ENCODE results near the gene MYH14. TPM values are rescaled to one million over a fixed set of nuclear protein-coding genes. Genes with fewer than 3 reads are reported as not detected.

Gene MYH14
- total and polyA plus RNA-seq, 10 of the 15 experiments (the other 5 are each of a cell fraction or from before 2014, with no cell fraction given) = 0.06 to 0.69 (median 0.15) TPM; not detected in 4

- no peak overlapping the region for H3K27ac ChIP-seq (ENCODE audit: control insufficient read depth, insufficient read depth)
- peaks cover 4% of the 10 kb centered on the region; the same call in 1 of the 2 replicates for H3K4me1 ChIP-seq (ENCODE audit: control insufficient read depth, insufficient read depth, low read length)
- no peak overlapping the region for H3K4me3 ChIP-seq
- in situ Hi-C loops (cut with MboI) = no loop called here
- H3K79me2 ChIP-seq (ENCODE audit: control insufficient read depth, insufficient read depth, low read length) = no peaks in the 10 kb centered on the region
- no peaks in the 10 kb centered on the region for H3K9me3 ChIP-seq (replicated peaks; ENCODE audit: control insufficient read depth, insufficient read depth, low read length)
- H3K4me2 ChIP-seq (ENCODE audit: control insufficient read depth, insufficient read depth) = no peak overlapping the region
- intact Hi-C loops (cut with micrococcal nuclease; ENCODE audit: unreplicated experiment) = no loop called here
- H3K36me3 ChIP-seq (ENCODE audit: control insufficient read depth in 2 of 2, insufficient read depth in 2 of 2, low read length in 1 of 2) = no peaks in the 10 kb centered on the region
- no peak for ATAC-seq
- DNase-seq (ENCODE audit: low read depth, low spot score) = no peak
- POLR2A ChIA-PET = no interaction called here
- no peak overlapping the region for H2AFZ ChIP-seq (ENCODE audit: control insufficient read depth, low read depth, low read length)
- CTCF ChIA-PET = no interaction called here
- FAIRE-seq = no peak
- SMC1A ChIA-PET (ENCODE audit: uncharacterized antibody, unreplicated experiment) = no interaction called here
- RAD21 ChIA-PET (ENCODE audit: unreplicated experiment) = no interaction called here
- H4K20me1 ChIP-seq (ENCODE audit: control insufficient read depth, insufficient read depth) = no peaks in the 10 kb centered on the region
- peaks cover 9 to 12% of the 10 kb centered on the region in 2 experiments for H3K27me3 ChIP-seq (replicated peaks in 1 of 2; ENCODE audit: control insufficient read depth in 2 of 2, insufficient read depth in 2 of 2, low read length in 1 of 2)
- 55% methylated on average over 20 of the region's 21 CpGs for WGBS (ENCODE audit: insufficient coverage, insufficient replicate concordance, low lambda C conversion rate, missing lambda C conversion rate)
- TF ChIP-seq EED (IDR thresholded peaks at IDR 0.05; ENCODE audit: low read depth) (no peak), SREBF1 (IDR thresholded peaks at IDR 0.05; ENCODE audit: low read length) (no peak), DPF2 (IDR thresholded peaks at IDR 0.05) (no peak), PKNOX1 (IDR thresholded peaks at IDR 0.05) (no peak), ZBED1 (IDR thresholded peaks at IDR 0.05; ENCODE audit: borderline replicate concordance) (no peak), CREB1 (IDR thresholded peaks at IDR 0.05; ENCODE audit: low read depth) (no peak), GABPA (IDR thresholded peaks at IDR 0.05; ENCODE audit: low read depth) (no peak), RAD51 (IDR thresholded peaks at IDR 0.05) (no peak), JUNB (IDR thresholded peaks at IDR 0.05) (no peak), CEBPB (IDR thresholded peaks at IDR 0.05; ENCODE audit: borderline replicate concordance in 1 of 2, low read depth in 2 of 2, low read length in 2 of 2) (no peak), YBX1 (IDR thresholded peaks at IDR 0.05) (no peak)
- BruUV-seq (replicated peaks) = no TSS peak
- H3K9ac ChIP-seq (ENCODE audit: control insufficient read depth, insufficient read depth, low read length) = no peak overlapping the region
Observed at GRCh38 chr19:50308991-50309390, 105.6 kb downstream of the MYH14 start.

Measured in GM12878 (cell line).